Hepatocyte (in vitro differentiated cells): ENCODE measurements around the gene VCX2. TPM values are rescaled to one million over a fixed set of nuclear protein-coding genes. Genes with fewer than 3 reads are reported as not detected.

Source experiments
- DNase-seq: peaks from one replicate; pipeline ENCODE4 v3.0.0-alpha.2; 2016; ENCODE audit warnings: low spot score
- H2AFZ ChIP-seq: fragments of 200-600 bp; sonication (generic); 2 replicates; pipeline ENCODE4 v1.6.0; 2016; ENCODE audit warnings: antibody characterized with exemption, mild to moderate bottlenecking
- H3K27ac ChIP-seq: fragments of 200-600 bp; sonication (generic); 2 replicates; pipeline ENCODE4 v1.5.1; 2016; ENCODE audit warnings: mild to moderate bottlenecking
- H3K27me3 ChIP-seq: fragments of 200-600 bp; sonication (generic); 2 replicates; pipeline ENCODE4 v1.6.1; 2016
- H3K36me3 ChIP-seq: fragments of 200-600 bp; sonication (generic); replicated peaks from 2 replicates; pipeline ENCODE4 v1.5.1; 2016; ENCODE audit warnings: low read depth; ENCODE audit not compliant: insufficient read depth
- H3K4me1 ChIP-seq: fragments of 200-600 bp; sonication (generic); 2 replicates; pipeline ENCODE4 v1.5.1; 2016; ENCODE audit warnings: mild to moderate bottlenecking, moderate library complexity; ENCODE audit not compliant: insufficient read depth
- H3K4me2 ChIP-seq: fragments of 200-600 bp; sonication (generic); 2 replicates; pipeline ENCODE4 v1.6.0; 2016
- H3K4me3 ChIP-seq: fragments of 200-600 bp; sonication (generic); 2 replicates; pipeline ENCODE4 v1.5.1; 2016; ENCODE audit warnings: mild to moderate bottlenecking
- H3K79me2 ChIP-seq: fragments of 200-600 bp; sonication (generic); 2 replicates; pipeline ENCODE4 v1.6.0; 2017; ENCODE audit warnings: mild to moderate bottlenecking
- H3K9me2 ChIP-seq: fragments of 200-600 bp; sonication (generic); replicated peaks from 2 replicates; pipeline ENCODE4 v1.6.0; 2017; ENCODE audit warnings: mild to moderate bottlenecking; ENCODE audit not compliant: insufficient read depth
- H3K9me3 ChIP-seq: fragments of 200-600 bp; sonication (generic); 2 replicates; pipeline ENCODE4 v1.5.1; 2016; ENCODE audit warnings: low read depth, mild to moderate bottlenecking
- H4K20me1 ChIP-seq: fragments of 200-600 bp; sonication (generic); 2 replicates; pipeline ENCODE4 v1.6.0; 2016; ENCODE audit warnings: mild to moderate bottlenecking; ENCODE audit not compliant: insufficient read depth, poor library complexity, severe bottlenecking
- CTCF ChIP-seq: fragments of 200-600 bp; sonication (generic); IDR thresholded peaks from 2 replicates; pipeline ENCODE4 v1.5.1; 2016; ENCODE audit warnings: antibody characterized with exemption, mild to moderate bottlenecking; ENCODE audit not compliant: poor library complexity
- EZH2 ChIP-seq: fragments of 200-600 bp; sonication (generic); IDR thresholded peaks from 2 replicates; pipeline ENCODE4 v1.6.1; 2016; ENCODE audit warnings: antibody characterized with exemption, mild to moderate bottlenecking, borderline replicate concordance
- EZH2phosphoT487 ChIP-seq: fragments of 200-600 bp; sonication (generic); IDR thresholded peaks from one replicate; pipeline ENCODE4 v1.6.1; 2018; ENCODE audit warnings: antibody characterized with exemption, mild to moderate bottlenecking, low read depth, moderate library complexity; ENCODE audit not compliant: unreplicated experiment, severe bottlenecking
- WGBS: methylation state at CpG from one replicate; pipeline ENCODE4 v1.1.6; 2016; ENCODE audit warnings: low lambda C conversion rate; ENCODE audit errors: missing lambda C conversion rate; 5-methylcytosine and 5-hydroxymethylcytosine counted together
- polyA plus RNA-seq: library from polyadenylated mRNA; unstranded; fragments of >200 nt; fragmentation: Nextera tagmentation; extraction: Ambion mirVana; gene quantifications from 2 replicates; pipeline ENCODE4 v1.2.1, GENCODE V29; 2016
- total RNA-seq: library from RNA; depleted of rRNA; stranded (reverse); fragments of >200 nt; gene quantifications from 2 replicates; pipeline ENCODE4 v1.2.3, GENCODE V29; 2014

Gene VCX2
- total and polyA plus RNA-seq, 2 experiments from 2014 or later, result not detected

- no peak overlapping the region for H3K27ac ChIP-seq
- WGBS, result 76% methylated on average over 5 of the region's 5 CpGs
These were observed 32.8 kb downstream of the VCX2 start for GRCh38 chrX:8138252-8138651.

DNA sequence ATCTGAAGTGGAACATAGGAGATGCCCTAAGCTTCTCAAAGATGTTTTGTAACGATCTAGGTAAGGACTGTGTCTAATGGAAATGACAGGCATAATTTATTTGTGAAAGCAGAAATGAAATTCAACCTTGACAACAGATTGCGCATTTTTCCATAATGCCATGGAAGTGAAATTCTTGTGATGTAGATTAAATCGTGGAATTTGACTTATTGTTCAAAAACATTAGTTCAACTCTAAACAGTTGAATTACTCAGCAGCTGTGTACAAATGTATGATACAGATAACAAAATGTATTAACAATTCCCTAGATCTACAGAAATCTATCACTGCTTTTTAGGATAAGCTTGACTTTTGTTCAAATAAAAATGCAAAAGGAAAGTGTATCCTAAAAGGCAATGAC, 44.4 kb downstream of the VCX2 start:
- no peaks in the 10 kb centered on the region for H3K9me3 ChIP-seq
- no peaks in the 10 kb centered on the region for H3K27me3 ChIP-seq
- H3K9me2 ChIP-seq, result no peaks in the 10 kb centered on the region
- no peaks in the 10 kb centered on the region for H4K20me1 ChIP-seq
- no peaks in the 10 kb centered on the region for H3K79me2 ChIP-seq
- no peaks in the 10 kb centered on the region for H3K36me3 ChIP-seq
- TF ChIP-seq EZH2phosphoT487, result no peak
- TF ChIP-seq CTCF, result no peak
- no peak for TF ChIP-seq EZH2
- H3K4me2 ChIP-seq, result no peak overlapping the region
- DNase-seq, result no peak
- H3K27ac ChIP-seq, result no peak overlapping the region
- H2AFZ ChIP-seq, result no peak overlapping the region
- H3K4me3 ChIP-seq, result no peak overlapping the region
- H3K4me1 ChIP-seq, result no peaks in the 10 kb centered on the region
- WGBS, result 71% methylated on average over 3 of the region's 3 CpGs

More at GRCh38 chrX:8138252-8138651, 32.8 kb downstream of the VCX2 start:
- H3K9me3 ChIP-seq, result no peaks in the 10 kb centered on the region
- H4K20me1 ChIP-seq, result no peaks in the 10 kb centered on the region
- no peak overlapping the region for H3K4me3 ChIP-seq
- DNase-seq, result no peak
- TF ChIP-seq CTCF, result no peak
- no peak for TF ChIP-seq EZH2phosphoT487
- TF ChIP-seq EZH2, result no peak
- no peak overlapping the region for H3K4me2 ChIP-seq
- H2AFZ ChIP-seq, result no peak overlapping the region
- H3K36me3 ChIP-seq, result no peaks in the 10 kb centered on the region
- no peaks in the 10 kb centered on the region for H3K27me3 ChIP-seq
- no peaks in the 10 kb centered on the region for H3K79me2 ChIP-seq
- no peaks in the 10 kb centered on the region for H3K4me1 ChIP-seq
- H3K9me2 ChIP-seq, result no peaks in the 10 kb centered on the region

DNA sequence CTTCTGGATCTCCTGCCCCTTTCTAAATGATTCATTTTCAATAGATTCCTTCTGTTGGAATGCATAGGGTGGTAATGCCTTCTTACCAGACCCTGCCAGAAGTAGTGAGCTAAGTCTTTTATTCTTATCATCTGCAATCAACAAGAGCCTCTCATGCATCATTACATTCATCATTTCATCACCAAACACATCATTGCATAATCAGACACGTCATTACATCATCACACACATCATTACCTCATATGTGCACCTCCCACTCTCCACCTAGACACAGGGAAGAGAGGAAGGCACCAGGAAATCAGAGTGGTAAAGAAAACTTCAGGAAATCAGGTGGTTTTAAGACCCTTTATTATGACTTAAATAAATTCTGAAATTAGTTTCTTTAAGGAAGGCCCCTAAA, 45.0 kb downstream of the VCX2 start:
- H3K4me1 ChIP-seq, result no peaks in the 10 kb centered on the region
- 57% methylated on average over 1 of the region's 1 CpG for WGBS
- H3K4me3 ChIP-seq, result no peak overlapping the region
- H3K27ac ChIP-seq, result no peak overlapping the region
- H3K27me3 ChIP-seq, result no peaks in the 10 kb centered on the region
- no peak overlapping the region for H2AFZ ChIP-seq
- no peaks in the 10 kb centered on the region for H3K79me2 ChIP-seq
- no peak for TF ChIP-seq EZH2
- TF ChIP-seq EZH2phosphoT487, result no peak
- no peak for TF ChIP-seq CTCF
- H3K4me2 ChIP-seq, result no peak overlapping the region
- no peaks in the 10 kb centered on the region for H3K9me3 ChIP-seq
- H4K20me1 ChIP-seq, result no peaks in the 10 kb centered on the region
- H3K9me2 ChIP-seq, result no peaks in the 10 kb centered on the region
- H3K36me3 ChIP-seq, result no peaks in the 10 kb centered on the region
- no peak for DNase-seq

GRCh38 chrX:8125566-8125965, 45.5 kb downstream of the VCX2 start:
- Histone ChIP-seq H3K9me2 (no peaks in the 10 kb centered on the region), H3K9me3 (no peaks in the 10 kb centered on the region), H3K4me2 (no peak overlapping the region), H3K36me3 (no peaks in the 10 kb centered on the region), H3K79me2 (no peaks in the 10 kb centered on the region), H3K27me3 (no peaks in the 10 kb centered on the region), H3K4me3 (no peak overlapping the region), H3K4me1 (no peaks in the 10 kb centered on the region), H3K27ac (no peak overlapping the region), H2AFZ (no peak overlapping the region), H4K20me1 (no peaks in the 10 kb centered on the region)
- WGBS, result 77% methylated on average over 6 of the region's 6 CpGs
- TF ChIP-seq EZH2phosphoT487, result no peak
- no peak for TF ChIP-seq EZH2
- no peak for TF ChIP-seq CTCF
- no peak for DNase-seq
